SJSA1 (cell line): Measurements from ENCODE around the gene GBP6. TPM values are rescaled to one million over a fixed set of nuclear protein-coding genes. Genes with fewer than 3 reads are reported as not detected.

Source experiments
- total RNA-seq: library from RNA; depleted of rRNA; stranded (reverse); fragments of >200 nt; shearing (Covaris generic); gene quantifications from 2 replicates; pipeline ENCODE4 v1.2.3, GENCODE V29; 2014; rRNA removed

GBP6 gene
- total RNA-seq, 1 experiment from 2014 or later, result not detected

Other genes starting within 250 kb of the GBP6 start
- gene GBP2, start 237.9 kb upstream of the GBP6 start, total RNA-seq, result 48.3 and 78.2 TPM in 2 replicates
- not detected in 2 replicates for gene GBP7, start 188.1 kb upstream of the GBP6 start, total RNA-seq
- 0.56 and 2.3 TPM in 2 replicates for gene GBP4, start 165.1 kb upstream of the GBP6 start, total RNA-seq
- gene GBP5, start 91.2 kb upstream of the GBP6 start, total RNA-seq, result 6.4 and 10.4 TPM in 2 replicates
- 2.6 and 7.4 TPM in 2 replicates for gene LRRC8B, start 160.8 kb downstream of the GBP6 start, total RNA-seq